GM18508 (cell line): Measurements from ENCODE around the gene BPIFB2.
"Not testable (repeated sequence)": the region's sequence is repeated elsewhere in the genome, so short reads cannot be mapped to it uniquely, and the experiment has no call there.

ENCODE experiments used
- ATAC-seq: cut with Tn5 transposase; IDR thresholded peaks from one replicate; pipeline ENCODE4 v1.9.1; 2021; ENCODE audit warnings: moderate number of reproducible peaks; ENCODE audit not compliant: insufficient read depth, unreplicated experiment

Gene BPIFB2

DNA sequence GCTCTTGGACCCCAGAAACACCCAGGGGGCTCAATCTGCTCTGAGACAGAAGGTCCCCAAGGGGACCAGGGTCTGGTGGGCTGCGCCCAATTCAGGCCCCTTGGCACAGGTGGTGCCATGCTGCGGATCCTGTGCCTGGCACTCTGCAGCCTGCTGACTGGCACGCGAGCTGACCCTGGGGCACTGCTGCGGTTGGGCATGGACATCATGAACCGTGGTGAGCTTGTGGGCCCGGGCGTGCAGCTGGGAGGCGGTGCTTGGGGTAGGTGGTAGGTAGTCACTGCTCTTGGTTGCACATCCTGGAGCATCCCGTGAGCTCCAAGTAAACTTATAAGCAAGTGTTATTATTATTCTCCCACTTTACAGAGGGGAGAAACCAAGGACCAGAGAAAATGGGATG, 24.0 kb downstream of the BPIFB2 start, which contains the start of gene BPIFB6:
TSS of gene BPIFB6 (plus strand) at position 118 of the 400 bp plus-strand sequence. CDS start at position 118, 0 bp downstream.
- no peak for ATAC-seq

GRCh38 chr20:33032555-33032954, 25.1 kb downstream of the BPIFB2 start:
- no peak for ATAC-seq

DNA sequence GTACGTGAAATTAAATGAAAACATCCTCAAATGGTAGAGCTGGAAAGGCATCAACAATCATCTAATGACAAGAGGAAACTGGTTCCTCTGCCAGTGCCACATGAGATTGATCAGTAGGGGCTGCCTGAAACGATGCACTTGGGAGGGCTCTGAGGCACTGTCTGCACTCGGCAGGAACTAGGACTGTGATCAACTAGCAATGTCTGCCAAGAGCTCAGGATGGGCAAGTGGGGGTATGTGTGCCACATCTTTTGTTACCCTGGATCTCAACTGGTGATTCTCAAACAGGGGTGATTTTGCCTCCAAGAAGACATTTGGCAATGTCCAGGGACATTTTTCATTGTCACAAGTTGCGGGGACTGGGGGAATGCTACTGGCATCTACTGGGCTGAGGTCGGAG, 25.9 kb downstream of the BPIFB2 start:
- no peak for ATAC-seq

- ATAC-seq, result no peak
These were observed 26.6 kb downstream of the BPIFB2 start for GRCh38 chr20:33034115-33034514.

DNA sequence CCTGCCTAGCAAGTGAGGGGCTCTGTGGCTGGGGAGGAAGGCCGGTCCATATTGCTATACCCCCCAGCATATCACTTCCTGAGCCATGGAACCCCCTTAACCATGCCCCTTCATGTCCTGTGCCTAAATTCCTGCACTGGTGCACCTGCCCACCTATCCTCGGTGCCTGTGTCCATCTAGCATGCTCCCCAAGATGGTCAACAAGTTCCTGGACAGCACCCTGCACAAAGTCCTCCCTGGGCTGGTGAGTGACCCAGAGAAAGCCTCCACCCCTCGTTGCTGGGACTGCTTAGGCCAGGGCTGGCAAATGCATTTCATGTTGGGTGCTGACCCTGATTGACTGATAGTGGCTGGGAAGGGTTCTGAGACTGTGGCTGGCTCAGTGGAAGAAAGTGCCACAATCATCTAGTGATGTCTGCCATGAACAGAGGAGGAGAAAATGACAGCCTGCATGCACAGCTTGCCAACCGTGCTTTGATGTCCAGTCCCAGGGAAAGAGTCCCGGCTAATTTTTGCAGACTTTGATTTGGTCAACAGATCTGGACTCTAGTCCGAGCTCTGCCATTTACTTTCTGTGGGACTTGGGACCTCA, 27.5 kb downstream of the BPIFB2 start:
- no peak for ATAC-seq

DNA sequence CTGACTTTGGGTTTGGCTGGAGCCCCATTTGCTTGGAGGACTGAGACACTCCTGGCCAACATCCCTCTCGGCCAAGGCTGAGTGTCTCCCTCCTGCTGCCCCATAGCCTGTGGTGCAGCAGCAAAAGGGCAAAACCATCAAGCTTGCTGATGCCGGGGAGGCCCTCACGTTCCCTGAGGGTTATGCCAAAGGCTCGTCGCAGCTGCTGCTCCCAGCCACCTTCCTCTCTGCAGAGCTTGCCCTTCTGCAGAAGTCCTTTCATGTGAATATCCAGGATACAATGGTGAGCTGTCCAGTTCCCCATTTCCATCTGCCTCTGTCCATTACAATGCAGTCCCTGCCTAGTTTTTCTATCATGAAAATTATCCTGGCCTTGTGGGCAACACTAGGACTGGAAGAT, 30.0 kb downstream of the BPIFB2 start:
- no peak for ATAC-seq

GRCh38 chr20:33038243-33038642, 30.7 kb downstream of the BPIFB2 start:
- ATAC-seq, result no peak

DNA sequence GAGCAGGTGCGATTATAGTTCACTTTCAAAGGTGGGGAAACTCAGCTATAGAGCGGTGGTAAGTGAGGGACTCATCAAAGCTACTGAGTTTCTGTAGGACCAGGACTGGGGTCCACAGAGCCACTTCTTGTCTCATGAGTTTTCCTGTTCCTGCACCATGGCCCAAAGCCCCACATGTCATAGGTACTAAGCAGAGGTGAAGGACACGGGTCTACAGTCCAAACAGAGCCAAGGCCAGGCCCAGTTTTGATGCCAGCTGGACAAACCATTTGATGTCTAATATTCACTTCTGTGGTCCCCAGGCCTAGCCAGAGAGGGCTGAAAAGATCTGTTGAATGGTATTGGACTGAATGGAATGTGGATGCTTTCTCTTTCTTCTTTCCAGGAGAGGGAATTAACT, 34.9 kb downstream of the BPIFB2 start:
- ATAC-seq, result no peak

GRCh38 chr20:33042983-33043730, 35.7 kb downstream of the BPIFB2 start:
- no peak for ATAC-seq

- no peak for ATAC-seq
These were observed 36.3 kb downstream of the BPIFB2 start for GRCh38 chr20:33043731-33044181.

DNA sequence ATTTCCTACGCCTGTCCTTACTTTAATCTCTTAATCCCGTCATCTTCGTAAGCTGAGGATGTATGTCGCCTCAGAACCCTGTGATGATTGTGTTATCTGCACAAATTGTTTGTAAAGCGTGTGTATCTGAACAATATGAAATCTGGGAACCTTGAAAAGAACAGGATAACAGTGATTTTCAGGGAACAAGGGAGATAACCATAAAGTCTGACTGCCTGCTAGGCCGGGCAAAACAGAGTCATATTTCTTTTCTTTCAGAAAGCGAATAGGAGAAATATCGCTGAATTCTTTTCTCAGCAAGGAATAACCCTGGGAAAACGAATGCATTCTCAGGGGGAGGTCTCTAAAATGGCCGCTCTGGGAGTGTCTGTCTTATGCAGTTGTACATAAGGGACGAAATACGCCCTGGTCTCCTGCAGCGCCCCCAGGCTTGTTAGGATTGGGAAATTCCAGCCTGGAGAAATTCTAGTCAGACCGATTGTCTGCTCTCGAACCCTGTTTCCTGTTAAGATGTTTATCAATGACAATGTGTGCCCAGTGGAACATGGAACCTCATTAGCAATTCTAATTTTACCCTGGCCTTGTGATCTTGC, 37.7 kb downstream of the BPIFB2 start:
- ATAC-seq, result not testable (repeated sequence)

- ATAC-seq, result no peak
These were observed 38.9 kb downstream of the BPIFB2 start for GRCh38 chr20:33046412-33046811.

- no peak for ATAC-seq
These were observed 43.8 kb downstream of the BPIFB2 start for GRCh38 chr20:33051333-33051732.

- no peak for ATAC-seq
These were observed 46.0 kb downstream of the BPIFB2 start, which contains the start of gene BPIFB3 for GRCh38 chr20:33053291-33054106. Gene BPIFB3, plus strand, starts transcription at chr20:33053903. Its CDS starts 1,533 bp downstream, at chr20:33055436.

GRCh38 chr20:33054381-33054780, 46.9 kb downstream of the BPIFB2 start:
- no peak for ATAC-seq

- ATAC-seq, result no peak
These were observed 47.3 kb downstream of the BPIFB2 start for GRCh38 chr20:33054791-33055190.

- ATAC-seq, result no peak
These were observed 51.6 kb downstream of the BPIFB2 start for GRCh38 chr20:33059136-33059535.

DNA sequence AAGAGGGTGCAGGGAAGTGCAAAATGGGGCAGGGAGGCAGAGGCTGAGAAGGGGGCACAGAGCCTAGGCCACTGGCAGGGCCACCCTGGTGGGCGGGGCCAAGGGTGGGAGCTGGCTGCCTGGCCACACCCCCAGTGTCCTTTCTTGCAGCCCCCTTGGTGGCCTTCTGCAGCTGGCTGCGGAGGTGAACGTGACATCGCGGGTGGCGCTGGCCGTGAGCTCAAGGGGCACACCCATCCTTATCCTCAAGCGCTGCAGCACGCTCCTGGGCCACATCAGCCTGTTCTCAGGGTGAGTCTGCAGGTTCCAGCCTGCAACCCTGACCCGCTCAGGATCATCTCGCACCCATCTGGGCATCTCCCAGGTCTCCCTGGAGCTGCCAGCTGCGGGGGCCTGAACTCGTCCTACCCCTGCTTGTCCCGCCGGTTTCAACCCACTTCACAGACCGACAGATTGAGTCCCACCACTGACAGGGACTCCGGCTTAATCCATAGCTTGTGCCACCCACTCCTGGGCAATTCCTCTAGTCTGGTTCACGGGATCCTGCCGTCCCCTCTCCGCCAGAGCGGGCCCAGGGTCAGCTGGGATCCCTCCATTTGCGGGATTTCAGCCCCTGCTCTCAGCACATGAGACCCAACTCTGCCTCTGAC, 52.4 kb downstream of the BPIFB2 start:
- no peak for ATAC-seq

DNA sequence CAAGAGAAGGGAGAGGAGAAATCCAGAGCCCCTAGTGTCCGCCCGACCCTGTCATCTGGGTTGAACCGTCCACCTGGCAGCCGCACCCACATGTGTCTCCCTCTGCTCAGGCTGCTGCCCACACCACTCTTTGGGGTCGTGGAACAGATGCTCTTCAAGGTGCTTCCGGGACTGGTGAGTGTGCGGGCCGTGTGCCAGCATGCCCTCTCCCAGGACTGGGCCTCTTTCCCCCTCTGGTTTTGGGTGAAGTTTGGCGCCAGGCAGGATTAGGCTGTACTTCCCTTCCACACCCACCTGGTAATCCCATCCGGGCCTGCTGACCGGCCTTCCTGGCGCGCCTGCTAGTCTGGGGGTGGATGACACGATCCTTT, 54.1 kb downstream of the BPIFB2 start:
- no peak for ATAC-seq
